Transverse colon (tissue), 4 donors: ENCODE data around the gene ABTB2. TPM values are rescaled to one million over a fixed set of nuclear protein-coding genes. Genes with fewer than 3 reads are reported as not detected.
"Not testable (repeated sequence)": the region's sequence is repeated elsewhere in the genome, so short reads cannot be mapped to it uniquely, and the experiment has no call there.

Source experiments
- DNase-seq: peaks from one replicate; pipeline ENCODE4 v3.0.0-alpha.2; 2019
- H3K27ac ChIP-seq, 4 donors: fragments of 200-600 bp; sonication (generic); 2 replicates each; pipeline ENCODE4 v1.5.1; 2016 to 2018; ENCODE audit warnings: inconsistent platforms in 4 of 4
- H3K27me3 ChIP-seq: fragments of 200-600 bp; sonication (generic); 2 replicates; pipeline ENCODE4 v1.5.1; 2017; ENCODE audit warnings: inconsistent platforms
- H3K36me3 ChIP-seq, 4 donors: fragments of 200-600 bp; sonication (generic); 2 replicates each; pipeline ENCODE4 v1.5.1; 2017 to 2019; ENCODE audit warnings: inconsistent platforms in 4 of 4
- H3K4me1 ChIP-seq, 4 donors: fragments of 200-600 bp; sonication (generic); 2 replicates each; pipeline ENCODE4 v1.5.1; 2017 to 2020; ENCODE audit warnings: inconsistent platforms in 4 of 4
- H3K4me3 ChIP-seq, 4 donors: fragments of 200-600 bp; sonication (generic); 1 replicate in 1 of 4; 2 replicates in 3 of 4; pipeline versions ENCODE4 v1.5.1 to v1.6.1; 2017 to 2019; ENCODE audit warnings: inconsistent platforms in 4 of 4
- H3K9me3 ChIP-seq, 2 donors: fragments of 200-600 bp; sonication (generic); 2 replicates each; pipeline ENCODE4 v1.5.1; 2017 to 2019; ENCODE audit warnings: inconsistent platforms in 2 of 2
- EP300 ChIP-seq: sonication (generic); formaldehyde crosslinking; IDR thresholded peaks from one replicate; pipeline ENCODE4 v1.6.1; 2017; ENCODE audit warnings: antibody characterized with exemption, low read depth
- POLR2A ChIP-seq: fragments of 450-650 bp; IDR thresholded peaks from one replicate; pipeline ENCODE4 v1.6.1; 2016; ENCODE audit warnings: antibody characterized with exemption, mild to moderate bottlenecking, moderate library complexity
- POLR2AphosphoS5 ChIP-seq, 3 donors: sonication (generic); formaldehyde crosslinking; IDR thresholded peaks; one replicate each; pipeline ENCODE4 v1.6.1; 2016; ENCODE audit warnings: antibody characterized with exemption in 3 of 3
- WGBS, 2 donors: methylation state at CpG; one replicate each; pipeline ENCODE4 v1.1.5; 2018; ENCODE audit warnings: low coverage in 1 of 2; 5-methylcytosine and 5-hydroxymethylcytosine counted together
- in situ Hi-C, 4 donors: fragments of 200-750 bp; cut with MboI; loops; one replicate each; pipeline versions ENCODE4 v1.15.0 to v1.15.1; 2017; ENCODE audit warnings: low sequenced_read_pairs in 3 of 4, low pct_ligation_motif_present in 1 of 4, low pct_unique_long_range_greater_than_20kb in 1 of 4
- intact Hi-C: fragments of 100-400 bp; cut with DNase I; formaldehyde crosslinking; loops from one replicate; pipeline ENCODE4 v1.15.1; 2023; ENCODE audit warnings: low total_unique reads
- total RNA-seq, 4 donors: library from RNA; depleted of rRNA; stranded (reverse); fragments of >200 nt; gene quantifications; one replicate each; pipeline ENCODE4 v1.1.0, GENCODE V29; 2016
- TF ChIP-seq, protein P1 (sequence below), 5 experiments: fragments of 200-600 bp in 3 of 5; fragments of 450-650 bp in 2 of 5; sonication (generic) in 3 of 5; IDR thresholded peaks; 1 replicate in 2 of 5; 2 replicates in 3 of 5; pipeline ENCODE4 v1.5.1; 2016 to 2017; ENCODE audit warnings: antibody characterized with exemption in 5 of 5, inconsistent platforms in 3 of 5, mild to moderate bottlenecking in 2 of 5, moderate library complexity in 1 of 5

The ABTB2 gene
- total RNA-seq, 4 donors from 2014 or later, result 0.60 to 41.9 (median 20.7) TPM

DNA sequence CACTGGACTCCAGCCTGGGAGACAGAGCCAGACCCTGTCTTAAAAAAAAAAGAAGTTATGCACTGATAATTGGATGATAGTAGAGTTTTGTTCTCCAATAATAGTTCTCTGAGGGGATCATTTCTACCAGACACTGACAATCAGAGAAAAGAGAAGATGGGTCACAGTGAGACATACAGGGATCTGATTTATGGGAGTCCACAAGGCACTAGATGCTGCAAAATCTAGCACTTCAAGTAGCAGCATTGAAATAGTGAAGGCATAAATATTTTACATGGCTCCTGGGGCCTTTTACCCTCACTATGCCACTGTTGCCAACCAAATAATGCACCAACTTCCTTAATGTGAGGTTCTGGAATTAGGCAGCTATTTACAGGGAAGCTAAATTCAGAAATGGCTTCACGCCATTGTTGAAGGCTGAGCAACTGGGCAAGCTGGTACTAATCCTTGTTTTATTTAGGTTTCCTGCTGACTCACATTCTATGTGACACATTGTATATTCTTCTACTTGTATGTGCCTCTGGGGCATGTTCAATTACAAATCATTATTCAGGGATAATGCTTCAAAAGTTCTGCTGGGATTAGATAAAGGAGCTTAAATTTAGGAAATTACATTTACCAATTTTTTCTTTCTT lies 38.2 kb upstream of the ABTB2 start:
- 59 to 80% methylated on average over 1 of the region's 1 CpG for WGBS, 2 donors
- H3K27ac ChIP-seq, result no peak overlapping the region

GRCh38 chr11:34394771-34395300 lies 37.0 kb upstream of the ABTB2 start:
- H3K4me1 ChIP-seq, result no peaks in the 10 kb centered on the region
- in situ Hi-C loops, result loop anchor here in 2 of 4 donors (25.0 kb wide), 2 partner anchors 92 to 558 kb away; no protein-coding TSS in a partner anchor
- intact Hi-C loops, result no loop called here
- TF ChIP-seq POLR2A (no peak), EP300 (no peak), POLR2AphosphoS5 (IDR thresholded peaks at IDR 0.05) (no peak)
- TF ChIP-seq, protein P1, sequence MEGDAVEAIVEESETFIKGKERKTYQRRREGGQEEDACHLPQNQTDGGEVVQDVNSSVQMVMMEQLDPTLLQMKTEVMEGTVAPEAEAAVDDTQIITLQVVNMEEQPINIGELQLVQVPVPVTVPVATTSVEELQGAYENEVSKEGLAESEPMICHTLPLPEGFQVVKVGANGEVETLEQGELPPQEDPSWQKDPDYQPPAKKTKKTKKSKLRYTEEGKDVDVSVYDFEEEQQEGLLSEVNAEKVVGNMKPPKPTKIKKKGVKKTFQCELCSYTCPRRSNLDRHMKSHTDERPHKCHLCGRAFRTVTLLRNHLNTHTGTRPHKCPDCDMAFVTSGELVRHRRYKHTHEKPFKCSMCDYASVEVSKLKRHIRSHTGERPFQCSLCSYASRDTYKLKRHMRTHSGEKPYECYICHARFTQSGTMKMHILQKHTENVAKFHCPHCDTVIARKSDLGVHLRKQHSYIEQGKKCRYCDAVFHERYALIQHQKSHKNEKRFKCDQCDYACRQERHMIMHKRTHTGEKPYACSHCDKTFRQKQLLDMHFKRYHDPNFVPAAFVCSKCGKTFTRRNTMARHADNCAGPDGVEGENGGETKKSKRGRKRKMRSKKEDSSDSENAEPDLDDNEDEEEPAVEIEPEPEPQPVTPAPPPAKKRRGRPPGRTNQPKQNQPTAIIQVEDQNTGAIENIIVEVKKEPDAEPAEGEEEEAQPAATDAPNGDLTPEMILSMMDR (IDR thresholded peaks at IDR 0.05), result no peak
- H3K36me3 ChIP-seq, result no peaks in the 10 kb centered on the region
- H3K4me3 ChIP-seq, result no peak overlapping the region
- no peak overlapping the region for H3K27ac ChIP-seq
- 83 to 91% methylated on average over 4 to 6 of the region's 6 CpGs for WGBS, 2 donors
- H3K9me3 ChIP-seq, result peaks cover 0 to 6% of the 10 kb centered on the region in 2 donors
- H3K27me3 ChIP-seq, result no peaks in the 10 kb centered on the region
- DNase-seq, result no peak

More for the DNA sequence above, 38.2 kb upstream of the ABTB2 start:
- no peak for TF ChIP-seq POLR2AphosphoS5 (IDR thresholded peaks at IDR 0.05)
- TF ChIP-seq, protein P1 (IDR thresholded peaks at IDR 0.05), result no peak
- TF ChIP-seq EP300, result no peak
- no peak for TF ChIP-seq POLR2A
- Histone ChIP-seq H3K9me3 (peaks cover 0 to 6% of the 10 kb centered on the region in 2 donors), H3K4me3 (no peak overlapping the region), H3K36me3 (no peaks in the 10 kb centered on the region), H3K27me3 (no peaks in the 10 kb centered on the region), H3K4me1 (no peaks in the 10 kb centered on the region)
- DNase-seq, result no peak
- intact Hi-C loops, result no loop called here
- in situ Hi-C loops, result loop anchor here in 2 of 4 donors (25.0 kb wide), 2 partner anchors 91 to 559 kb away; no protein-coding TSS in a partner anchor

DNA sequence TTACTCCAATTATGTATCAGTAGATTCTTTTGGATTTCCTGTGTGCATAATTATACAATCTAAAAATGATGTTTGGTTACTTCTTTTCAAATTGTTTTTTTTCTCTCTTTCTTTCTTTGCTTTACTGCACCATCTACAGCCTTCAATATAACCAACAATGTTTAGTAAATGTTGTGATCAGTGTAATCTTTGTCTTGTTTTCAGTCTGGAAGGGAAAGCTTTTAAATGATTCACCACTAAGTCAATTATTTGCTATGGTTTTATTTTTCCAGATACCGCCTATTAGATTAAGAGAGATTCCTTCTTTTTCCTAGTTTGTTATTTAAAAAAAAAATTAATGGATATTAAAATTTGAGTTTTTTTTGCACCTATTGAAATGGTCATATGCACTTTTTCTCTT lies 29.8 kb upstream of the ABTB2 start:
- intact Hi-C loops (no loop called here), in situ Hi-C loops (loop anchor here in 2 of 4 donors (25.0 kb wide), 2 partner anchors 100 to 550 kb away; no protein-coding TSS in a partner anchor)
- 83 to 94% methylated on average over 1 of the region's 1 CpG for WGBS, 2 donors
- DNase-seq, result no peak
- Histone ChIP-seq H3K27ac (no peak overlapping the region), H3K9me3 (no peaks in the 10 kb centered on the region), H3K4me1 (no peaks in the 10 kb centered on the region), H3K36me3 (no peaks in the 10 kb centered on the region), H3K4me3 (no peak overlapping the region), H3K27me3 (no peaks in the 10 kb centered on the region)
- TF ChIP-seq POLR2AphosphoS5 (IDR thresholded peaks at IDR 0.05), result no peak
- TF ChIP-seq EP300, result no peak
- TF ChIP-seq, protein P1 (IDR thresholded peaks at IDR 0.05), result no peak
- no peak for TF ChIP-seq POLR2A

GRCh38 chr11:34386356-34386755 lies 28.5 kb upstream of the ABTB2 start:
- H3K27ac ChIP-seq, H3K9me3 ChIP-seq, DNase-seq, H3K27me3 ChIP-seq, intact Hi-C loops, H3K36me3 ChIP-seq, H3K4me3 ChIP-seq, H3K4me1 ChIP-seq: not testable (repeated sequence)
- 53% methylated on average over 2 of the region's 2 CpGs; no CpG with 5 or more reads in 1 of the 2 donors for WGBS, 2 donors
- in situ Hi-C loops, result loop anchor here in 2 of 4 donors (25.0 kb wide), 2 partner anchors 101 to 549 kb away; no protein-coding TSS in a partner anchor
